Neural cell (in vitro differentiated cells): ENCODE results near the gene OLFM1. TPM values are rescaled to one million over a fixed set of nuclear protein-coding genes. Genes with fewer than 3 reads are reported as not detected.
A peak's percentile ranks its signal among the peaks of the same experiment; 100 is the strongest.

Source experiments
- H2AFZ ChIP-seq: fragments of 200-600, 300-800 bp; sonication (generic), shearing (Covaris generic); 2 replicates; pipeline ENCODE4 v1.6.0; 2014; ENCODE audit warnings: low read depth, mild to moderate bottlenecking, antibody characterized with exemption, low read length, moderate library complexity
- H3F3A ChIP-seq: fragments of 200-600 bp; shearing (Covaris generic); 2 replicates; pipeline ENCODE4 v1.6.1; 2016; ENCODE audit warnings: mild to moderate bottlenecking, moderate library complexity, mixed read lengths, antibody characterized with exemption, low read length; ENCODE audit not compliant: insufficient read depth, poor library complexity, severe bottlenecking
- H3K27ac ChIP-seq: fragments of 200-600, 300-800 bp; sonication (generic), shearing (Covaris generic); 2 replicates; pipeline ENCODE4 v1.5.1; 2014; ENCODE audit warnings: mild to moderate bottlenecking, low read length, moderate library complexity
- H3K27me3 ChIP-seq: fragments of 300-800, 200-600 bp; sonication (generic), shearing (Covaris generic); 2 replicates; pipeline ENCODE4 v1.6.0; 2014; ENCODE audit warnings: mild to moderate bottlenecking, low read depth, low read length, moderate library complexity; ENCODE audit not compliant: insufficient read depth
- H3K36me3 ChIP-seq: fragments of 300-800, 200-600 bp; sonication (generic), shearing (Covaris generic); 2 replicates; pipeline ENCODE4 v1.5.1; 2014; ENCODE audit warnings: mild to moderate bottlenecking, antibody characterized with exemption, low read length, moderate library complexity; ENCODE audit not compliant: insufficient read depth
- H3K4me2 ChIP-seq: fragments of 300-800, 200-600 bp; sonication (generic), shearing (Covaris generic); 2 replicates; pipeline ENCODE4 v1.6.0; 2014; ENCODE audit warnings: mild to moderate bottlenecking, low read length
- H3K4me3 ChIP-seq: fragments of 300-800, 200-600 bp; sonication (generic), shearing (Covaris generic); 2 replicates; pipeline ENCODE4 v1.5.1; 2014; ENCODE audit warnings: mild to moderate bottlenecking, low read length, moderate library complexity
- H3K79me2 ChIP-seq: fragments of 200-600 bp; shearing (Covaris generic); replicated peaks from 2 replicates; pipeline ENCODE4 v1.6.0; 2014; ENCODE audit warnings: mild to moderate bottlenecking, low read length, moderate library complexity; ENCODE audit not compliant: insufficient read depth
- H3K9ac ChIP-seq: fragments of 300-800, 200-600 bp; sonication (generic), shearing (Covaris generic); 2 replicates; pipeline ENCODE4 v1.6.1; 2016; ENCODE audit warnings: mild to moderate bottlenecking, low read length, mixed read lengths
- H3K9me2 ChIP-seq: fragments of 200-600 bp; shearing (Covaris generic); 2 replicates; pipeline ENCODE4 v1.6.1; 2016; ENCODE audit warnings: mild to moderate bottlenecking, low read length, mixed read lengths; ENCODE audit not compliant: insufficient read depth
- H3K9me3 ChIP-seq: fragments of 200-600, 300-800 bp; sonication (generic), shearing (Covaris generic); 2 replicates; pipeline ENCODE4 v1.6.1; 2016; ENCODE audit warnings: mild to moderate bottlenecking, mixed run types, low read length, moderate library complexity, mixed read lengths
- H4K20me1 ChIP-seq: fragments of 200-600 bp; shearing (Covaris generic); 2 replicates; pipeline ENCODE4 v1.6.1; 2016; ENCODE audit warnings: mild to moderate bottlenecking, mixed run types; ENCODE audit not compliant: insufficient read depth
- CTCF ChIP-seq: fragments of 450-650 bp; IDR thresholded peaks from 2 replicates; pipeline ENCODE4 v1.5.1; 2014; ENCODE audit warnings: antibody characterized with exemption, mild to moderate bottlenecking, moderate library complexity; ENCODE audit not compliant: poor library complexity, severe bottlenecking
- EP300 ChIP-seq: fragments of 450-650 bp; conservative IDR thresholded peaks from 2 replicates; pipeline ENCODE4 v1.6.1; 2014; ENCODE audit warnings: antibody characterized with exemption, mild to moderate bottlenecking, moderate library complexity; ENCODE audit not compliant: poor library complexity, severe bottlenecking
- EZH2 ChIP-seq: fragments of 200-600, 300-800 bp; shearing (Covaris generic), sonication (generic); IDR thresholded peaks from 2 replicates; pipeline ENCODE4 v1.6.1; 2014; ENCODE audit warnings: antibody characterized with exemption, low read length, borderline replicate concordance, mild to moderate bottlenecking; ENCODE audit not compliant: insufficient read depth, poor library complexity, severe bottlenecking
- MXI1 ChIP-seq: fragments of 450-650 bp; conservative IDR thresholded peaks from 2 replicates; pipeline ENCODE4 v1.6.1; 2014; ENCODE audit warnings: antibody characterized with exemption, mild to moderate bottlenecking; ENCODE audit not compliant: poor library complexity, severe bottlenecking
- POLR2AphosphoS5 ChIP-seq: IDR thresholded peaks from 2 replicates; pipeline ENCODE4 v1.6.1; 2012
- RAD21 ChIP-seq: fragments of 450-650 bp; conservative IDR thresholded peaks from 2 replicates; pipeline ENCODE4 v1.6.1; 2014; ENCODE audit warnings: antibody characterized with exemption, mild to moderate bottlenecking, moderate library complexity
- REST ChIP-seq: IDR thresholded peaks from 2 replicates; pipeline ENCODE4 v1.6.1; 2012; ENCODE audit warnings: borderline replicate concordance
- SMC3 ChIP-seq: fragments of 450-650 bp; conservative IDR thresholded peaks from 2 replicates; pipeline ENCODE4 v1.6.1; 2014; ENCODE audit warnings: antibody characterized with exemption, mild to moderate bottlenecking, moderate library complexity; ENCODE audit not compliant: poor library complexity
- TAF1 ChIP-seq: IDR thresholded peaks from 2 replicates; pipeline ENCODE4 v1.6.1; 2012; ENCODE audit warnings: low read depth
- polyA plus RNA-seq: library from polyadenylated mRNA; depleted of rRNA; stranded (reverse); fragments of >200 nt; gene quantifications from 2 replicates; pipeline ENCODE4 v1.2.3, GENCODE V29; 2014

OLFM1 gene
- polyA plus RNA-seq, 1 donor from 2014 or later, result 102 TPM

GRCh38 chr9:135146766-135147473, 59.5 kb downstream of the OLFM1 start:
- Histone ChIP-seq H3K27me3 (no peaks in the 10 kb centered on the region), H3K4me3 (no peak overlapping the region), H3K79me2 (no peaks in the 10 kb centered on the region), H3K36me3 (no peaks in the 10 kb centered on the region), H3K4me2 (no peak overlapping the region), H3K9me2 (no peaks in the 10 kb centered on the region), H3K9ac (no peak overlapping the region), H4K20me1 (no peaks in the 10 kb centered on the region), H3F3A (no peaks in the 10 kb centered on the region), H3K27ac (no peak overlapping the region), H2AFZ (no peak overlapping the region), H3K9me3 (no peaks in the 10 kb centered on the region)
- TF ChIP-seq EZH2, result no peak
- TF ChIP-seq RAD21, result no peak
- TF ChIP-seq CTCF, result no peak
- TF ChIP-seq EP300, result no peak
- no peak for TF ChIP-seq TAF1
- TF ChIP-seq SMC3, result no peak
- no peak for TF ChIP-seq POLR2AphosphoS5
- TF ChIP-seq MXI1, result no peak
- TF ChIP-seq REST, result no peak

GRCh38 chr9:135147474-135147805, 60.0 kb downstream of the OLFM1 start:
- Histone ChIP-seq H3K4me2 (no peak overlapping the region), H3F3A (no peaks in the 10 kb centered on the region), H3K79me2 (no peaks in the 10 kb centered on the region), H3K36me3 (no peaks in the 10 kb centered on the region), H3K9me2 (no peaks in the 10 kb centered on the region), H3K9ac (no peak overlapping the region), H2AFZ (no peak overlapping the region), H3K27me3 (no peaks in the 10 kb centered on the region), H3K4me3 (no peak overlapping the region), H3K9me3 (no peaks in the 10 kb centered on the region), H3K27ac (peak overlapping the region; percentile 8), H4K20me1 (no peaks in the 10 kb centered on the region)
- TF ChIP-seq REST, result no peak
- no peak for TF ChIP-seq MXI1
- no peak for TF ChIP-seq EP300
- no peak for TF ChIP-seq EZH2
- no peak for TF ChIP-seq SMC3
- no peak for TF ChIP-seq POLR2AphosphoS5
- no peak for TF ChIP-seq RAD21
- no peak for TF ChIP-seq CTCF
- TF ChIP-seq TAF1, result no peak
